CD4-positive, alpha-beta T cell treated with Interleukin-12 subunit alpha and Interleukin-12 subunit beta, for 1 hour (primary cell): ENCODE data around the gene AKAP10.
A peak's percentile ranks its signal among the peaks of the same experiment; 100 is the strongest.
"Not testable (repeated sequence)": the region's sequence is repeated elsewhere in the genome, so short reads cannot be mapped to it uniquely, and the experiment has no call there.

ENCODE experiments used
- DNase-seq: peaks from one replicate; pipeline ENCODE4 v3.0.0-alpha.2; 2020

Gene AKAP10

DNA sequence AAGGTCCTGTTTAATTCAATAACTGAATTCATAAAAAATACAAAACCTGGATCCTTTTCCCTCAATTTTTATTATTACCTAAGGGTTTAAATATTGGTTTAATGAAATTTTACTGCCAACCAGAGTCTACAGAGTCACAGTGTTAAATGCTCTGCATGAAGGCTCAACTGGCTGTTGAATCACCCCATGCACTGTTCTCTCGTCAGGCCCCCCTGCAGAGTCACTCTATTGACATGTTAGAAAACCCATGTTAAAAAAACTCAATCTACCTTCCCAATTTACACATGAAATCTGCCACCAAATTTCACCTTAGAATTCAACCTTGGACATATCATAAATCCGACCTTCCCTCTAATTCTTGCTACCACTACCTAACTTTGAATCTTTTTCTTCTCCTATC lies 66.6 kb downstream of the AKAP10 start:
- DNase-seq: no peak

DNA sequence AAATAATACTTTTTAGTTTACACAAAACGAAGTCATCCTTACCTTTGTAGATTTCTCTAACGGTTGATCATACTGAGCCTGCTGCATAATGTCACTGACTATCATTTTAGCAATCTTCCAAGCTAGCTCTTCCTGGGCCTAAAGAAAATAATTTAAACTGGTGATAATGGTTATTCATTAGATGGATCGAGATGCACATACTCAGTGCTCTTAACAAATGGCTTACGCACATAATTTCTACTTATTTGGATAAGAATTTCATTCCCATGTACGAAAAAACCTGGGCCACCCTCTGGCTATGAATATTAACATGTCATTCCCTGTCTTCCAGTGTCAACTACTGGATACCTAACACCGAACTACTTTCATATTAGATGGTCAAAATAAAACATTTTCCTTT lies 68.5 kb downstream of the AKAP10 start:
- no peak for DNase-seq

DNA sequence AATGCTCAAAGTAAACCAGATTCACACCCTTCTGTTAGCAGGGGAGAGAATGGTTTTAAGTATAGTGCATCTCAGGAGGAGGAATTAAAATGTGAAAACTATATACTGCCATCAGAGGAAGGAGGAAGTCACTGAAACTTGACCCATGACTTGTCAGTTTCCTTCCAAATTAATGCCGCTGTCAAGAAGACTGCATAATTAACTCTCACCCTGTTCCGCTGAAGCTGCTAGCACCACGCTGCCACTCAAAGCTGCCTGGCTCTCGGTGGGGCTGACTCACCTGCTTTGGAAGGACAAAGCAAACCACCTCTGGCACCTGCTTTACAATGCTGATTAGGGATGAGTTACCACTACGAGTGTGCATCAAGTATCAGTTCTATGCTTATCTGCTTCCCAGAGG lies 72.1 kb downstream of the AKAP10 start:
- no peak for DNase-seq

DNA sequence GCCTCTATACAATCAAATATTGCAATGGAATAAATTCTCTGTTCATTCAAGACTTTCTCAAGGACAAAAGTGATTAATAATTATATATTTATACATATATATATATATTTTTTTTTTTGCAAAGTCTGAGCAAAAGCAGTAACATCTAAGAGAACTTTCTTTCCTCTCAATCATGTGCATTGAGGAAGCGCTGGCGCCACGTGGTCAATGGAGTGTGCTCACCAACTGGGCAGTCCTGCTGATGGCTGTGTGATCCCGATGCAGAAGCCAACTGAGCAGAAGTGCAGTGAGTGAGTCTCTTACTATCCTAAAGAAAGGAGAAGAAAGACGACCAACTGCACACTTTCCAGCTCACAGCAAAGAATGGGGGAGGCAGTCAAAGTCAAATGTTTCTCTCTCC lies 72.7 kb downstream of the AKAP10 start:
- no peak for DNase-seq

DNA sequence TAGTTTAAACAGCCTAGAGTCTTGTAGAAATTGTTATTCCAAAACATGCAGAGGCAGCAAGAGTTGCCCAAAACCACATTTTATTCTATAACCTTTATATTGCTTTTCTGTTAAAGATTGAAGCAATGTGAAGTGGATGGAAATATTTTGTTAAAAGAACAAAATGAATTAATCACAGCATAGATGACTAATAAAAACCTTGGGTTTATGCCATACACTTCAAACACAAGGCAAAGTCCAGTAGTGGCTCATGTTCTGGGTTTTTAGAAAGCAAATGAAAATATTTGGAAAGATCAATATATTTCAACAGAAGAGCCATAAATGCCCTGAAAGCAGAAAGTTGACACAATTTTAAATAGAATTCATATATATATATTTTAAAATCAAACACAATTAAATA lies 73.2 kb downstream of the AKAP10 start:
- no peak for DNase-seq

DNA sequence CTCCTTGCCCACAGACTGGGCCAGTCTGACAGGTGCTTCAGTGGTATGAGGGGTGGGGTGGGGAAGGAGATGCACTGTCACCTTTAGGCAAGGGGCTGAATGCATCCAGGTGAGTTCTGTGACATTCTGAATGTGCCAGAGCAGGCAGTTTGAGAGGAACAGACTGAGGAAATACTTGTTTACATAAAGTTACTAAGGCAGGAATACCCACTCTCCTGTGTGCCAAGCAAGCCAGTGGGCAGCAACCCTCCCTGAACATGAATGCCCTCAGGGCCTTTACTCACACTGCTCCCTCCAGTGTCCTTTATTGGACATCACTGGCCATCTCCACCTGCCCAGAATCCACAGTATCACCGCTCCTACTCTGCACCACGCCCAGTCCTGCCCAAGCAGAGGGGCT lies 76.8 kb downstream of the AKAP10 start:
- no peak for DNase-seq

DNA sequence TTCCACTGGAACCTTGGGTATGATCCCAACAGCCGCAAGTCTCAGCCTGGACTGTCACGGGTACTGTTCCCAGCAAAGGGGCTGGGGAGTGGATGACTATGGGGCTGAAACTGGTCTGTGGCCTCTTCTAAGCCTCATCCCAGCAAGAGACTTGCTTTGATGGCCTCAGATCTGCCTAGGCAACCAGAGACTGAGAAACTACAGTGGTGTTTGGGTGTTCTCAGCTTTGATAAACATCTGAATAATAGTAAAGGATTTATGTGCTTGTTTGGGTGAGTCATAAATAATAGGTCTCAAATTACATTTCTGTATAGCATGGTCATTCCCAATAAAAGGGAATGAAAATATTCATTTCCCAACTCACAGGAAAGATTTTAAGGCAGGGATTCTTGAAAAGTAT lies 79.7 kb downstream of the AKAP10 start:
- DNase-seq: no peak

DNA sequence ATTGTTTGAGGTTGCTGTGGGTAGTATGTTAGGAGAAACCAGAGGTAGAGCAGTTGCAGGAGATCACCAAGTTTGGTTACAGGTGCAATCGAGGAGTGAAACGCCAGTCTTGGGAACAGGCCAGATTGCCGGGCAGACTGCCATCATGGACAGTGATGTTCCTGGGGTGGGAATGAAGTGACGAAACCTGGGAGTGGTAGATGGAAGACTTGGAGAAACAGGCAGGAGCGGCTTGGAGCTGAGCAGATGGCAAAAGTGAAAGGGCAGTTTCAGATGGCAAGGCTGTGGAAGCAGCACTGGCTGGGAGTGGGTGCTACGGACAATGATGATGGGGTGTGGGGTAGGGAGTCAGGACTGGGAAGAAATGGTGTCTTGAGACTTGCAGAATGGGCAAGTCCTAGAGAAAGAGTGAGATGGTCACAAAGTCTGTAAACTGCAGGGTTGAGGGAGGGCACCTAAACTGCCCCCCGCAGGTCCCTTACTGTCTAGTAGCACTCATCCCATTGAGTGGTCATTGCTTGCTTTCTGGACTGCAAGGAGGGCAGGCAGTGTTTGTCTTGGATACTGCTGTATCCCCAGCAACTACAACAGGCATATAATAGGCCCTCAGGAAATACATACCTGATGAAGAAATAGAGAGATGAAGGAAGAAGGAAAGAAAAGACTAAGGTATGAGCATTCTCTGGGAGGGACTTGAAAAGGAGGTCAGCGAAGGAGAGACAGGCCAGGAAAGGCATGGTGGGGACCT lies 80.4 kb downstream of the AKAP10 start:
- DNase-seq: no peak

DNA sequence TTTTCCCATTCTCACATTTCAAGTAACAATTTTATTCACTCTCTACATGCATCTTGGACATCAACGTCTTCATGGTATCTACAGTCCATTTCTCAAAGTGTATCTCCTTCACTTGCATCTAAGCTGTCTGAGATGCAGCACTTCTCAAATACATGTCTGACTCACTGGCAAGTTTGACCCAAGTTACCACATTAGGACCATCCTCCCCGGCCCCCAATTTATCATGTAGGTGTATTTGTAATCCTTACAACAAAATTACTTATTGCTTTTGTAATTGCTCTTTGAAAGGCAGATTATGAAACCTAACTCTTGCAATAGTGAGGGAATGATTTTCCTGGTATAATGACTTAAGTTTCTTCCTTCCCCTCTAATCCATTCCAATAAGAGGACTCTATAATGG lies 80.9 kb downstream of the AKAP10 start:
- no peak for DNase-seq

DNA sequence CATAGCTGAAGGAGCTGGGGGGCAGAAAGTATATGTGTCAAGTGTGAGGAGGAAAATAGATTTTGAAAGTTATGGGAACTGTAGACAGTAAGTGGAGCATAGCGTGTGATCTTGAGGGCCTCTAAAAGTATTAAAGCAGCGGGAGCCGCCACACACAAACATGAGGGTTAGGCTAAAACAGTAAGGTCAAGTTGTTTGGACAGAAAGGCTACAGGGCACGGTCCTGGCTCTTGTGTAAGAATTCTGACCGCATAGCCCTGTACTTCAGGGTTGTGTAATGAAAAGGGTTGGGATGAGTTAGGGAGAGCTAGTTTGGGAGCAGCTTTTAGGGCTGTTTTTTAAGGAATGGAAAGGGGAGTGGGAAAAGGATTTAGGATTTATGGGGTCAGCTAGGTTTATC lies 87.1 kb downstream of the AKAP10 start:
- DNase-seq: not testable (repeated sequence)

DNA sequence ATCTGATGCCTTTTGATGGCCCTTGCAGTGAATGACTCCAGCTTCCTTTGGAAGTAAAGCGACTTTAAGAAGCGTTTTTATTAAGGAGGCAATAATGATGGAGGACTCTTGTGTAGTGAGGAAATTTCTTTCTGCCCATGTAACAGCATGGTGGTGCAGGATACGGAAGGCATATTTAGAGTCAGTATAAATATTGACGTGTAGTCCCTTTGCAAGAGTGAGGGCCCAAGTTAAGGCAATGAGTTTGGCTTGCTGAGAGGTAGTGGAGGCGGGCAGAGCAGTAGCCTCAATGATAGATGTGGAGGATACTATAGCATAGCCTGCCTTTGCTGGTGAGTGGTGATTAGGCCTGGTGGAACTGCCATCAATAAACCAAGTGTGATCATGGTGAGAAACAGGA lies 87.6 kb downstream of the AKAP10 start:
- not testable (repeated sequence) for DNase-seq

DNA sequence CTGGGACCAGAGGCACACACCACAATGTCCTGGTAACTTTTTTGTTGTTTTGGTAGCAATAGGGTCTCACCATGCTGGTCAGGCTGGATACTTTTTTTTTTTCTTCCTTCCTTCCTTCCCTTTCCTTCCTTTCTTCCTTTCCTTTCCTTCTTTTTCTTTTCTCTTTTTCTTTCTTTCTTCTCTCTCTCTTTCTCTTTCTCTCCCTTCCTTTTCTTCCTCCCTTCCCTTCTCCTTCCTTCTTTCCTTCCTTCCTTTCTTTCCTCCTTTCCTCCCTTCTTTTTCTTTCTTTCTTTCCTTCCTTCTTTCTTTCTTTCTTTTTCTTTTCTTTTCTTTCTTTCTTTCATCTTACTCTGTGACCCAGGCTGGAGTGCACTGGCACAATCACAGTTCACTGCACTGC lies 91.5 kb downstream of the AKAP10 start:
- no peak for DNase-seq

DNA sequence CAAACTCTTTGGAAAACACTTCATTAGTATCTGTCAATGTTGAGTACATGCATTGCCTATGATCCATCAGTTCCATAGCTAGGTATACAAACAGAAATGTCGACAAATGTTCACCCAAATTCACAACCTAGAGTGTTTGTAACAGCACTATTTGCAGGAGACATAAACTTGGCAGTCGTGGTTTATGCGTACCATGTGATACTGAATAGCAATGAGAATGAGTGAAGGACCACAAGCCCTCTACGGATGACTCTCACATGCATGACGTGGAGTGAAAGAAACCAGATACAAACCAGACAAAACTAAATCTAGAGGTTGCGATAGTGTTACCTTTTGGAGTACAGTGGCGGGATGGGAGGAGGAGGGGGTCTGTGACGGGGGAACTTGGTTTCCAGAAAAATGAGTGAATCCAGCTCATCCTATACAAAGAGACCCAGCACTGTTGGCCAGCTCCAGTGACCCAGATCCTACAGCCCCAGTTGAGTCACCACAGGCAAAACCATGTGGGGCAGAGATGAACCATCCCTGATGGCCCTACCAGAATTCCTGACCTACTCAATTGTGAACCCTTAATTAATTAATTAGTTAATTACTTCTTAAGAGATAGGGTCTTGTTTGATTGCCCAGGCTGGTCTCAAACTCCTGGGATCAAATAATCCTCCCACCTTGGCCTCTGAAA lies 94.0 kb downstream of the AKAP10 start:
- DNase-seq: no peak

DNA sequence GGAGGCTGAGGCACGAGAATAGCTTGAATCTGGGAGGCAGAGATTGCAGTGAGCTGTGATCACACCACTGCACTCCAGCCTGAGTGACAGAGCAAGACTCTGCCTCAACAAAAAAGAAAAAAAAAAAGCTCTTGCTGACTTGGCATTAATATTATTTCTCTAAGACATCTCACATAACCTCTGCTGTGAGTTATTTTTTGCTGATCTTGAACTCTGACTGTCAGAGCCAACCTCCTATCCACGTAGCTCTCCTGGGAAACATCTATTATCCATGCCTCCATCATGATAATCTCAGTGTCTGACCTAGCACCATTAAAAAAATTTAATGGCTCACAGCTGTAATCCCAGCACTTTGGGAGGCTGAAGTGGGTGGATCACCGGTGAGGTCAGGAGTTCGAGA lies 97.2 kb downstream of the AKAP10 start:
- no peak for DNase-seq

DNA sequence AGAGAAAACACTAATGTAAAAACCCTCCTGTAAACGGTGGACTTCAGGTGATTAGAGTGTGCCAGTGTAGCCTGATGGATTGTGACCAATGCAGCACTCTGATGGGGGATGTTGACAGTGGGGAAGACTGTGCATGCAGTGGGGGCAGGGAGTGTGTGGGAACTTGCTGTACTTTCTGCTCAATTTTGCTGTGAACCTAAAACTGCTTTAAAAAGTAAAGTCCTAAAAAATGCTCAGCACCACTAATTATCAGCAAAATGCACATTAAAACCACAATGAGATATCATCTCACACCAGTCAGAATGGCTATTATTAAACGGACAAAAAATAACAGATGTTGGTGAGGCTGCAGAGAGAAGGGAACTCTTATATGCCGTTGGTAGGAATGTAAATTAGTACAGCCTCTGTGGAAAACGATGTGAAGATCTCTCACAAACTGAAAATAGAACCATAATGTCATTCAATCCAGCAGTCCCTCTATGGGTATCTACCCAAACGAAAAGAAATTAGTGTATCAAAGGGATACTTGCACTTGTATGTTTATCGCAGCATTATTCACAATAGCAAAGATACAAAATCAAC lies 100.2 kb downstream of the AKAP10 start:
- DNase-seq: no peak

DNA sequence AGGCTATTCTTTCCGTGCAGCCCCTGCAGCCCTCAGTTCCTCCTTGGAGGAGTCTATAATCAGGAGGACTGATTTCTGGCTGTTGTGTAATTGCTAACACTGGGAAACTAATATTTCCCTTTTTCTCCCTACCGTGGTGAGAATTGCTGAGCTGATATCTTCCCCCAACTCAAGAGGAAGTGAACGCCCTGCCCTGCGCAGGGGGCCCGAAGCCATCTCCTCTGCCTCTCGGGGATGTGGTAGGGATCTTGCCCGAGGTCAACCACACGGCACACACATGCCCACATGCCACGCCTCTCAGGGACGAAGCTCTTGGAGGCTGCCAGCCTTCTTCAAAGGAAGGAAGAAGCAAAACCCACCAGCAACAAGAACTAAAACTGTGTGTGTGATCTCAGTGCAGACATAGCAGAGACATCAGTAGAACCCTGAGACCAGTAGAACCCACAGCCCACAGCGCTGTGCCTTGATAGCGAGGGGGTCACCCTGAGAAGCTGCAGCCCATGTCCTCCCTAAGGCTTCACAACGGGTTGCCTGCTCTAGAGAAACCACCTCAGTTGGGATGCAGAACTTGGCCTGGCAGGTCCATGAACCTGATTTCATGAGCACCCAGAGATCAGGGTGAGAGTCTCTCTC lies 101.0 kb downstream of the AKAP10 start:
- DNase-seq: peak; percentile 59

DNA sequence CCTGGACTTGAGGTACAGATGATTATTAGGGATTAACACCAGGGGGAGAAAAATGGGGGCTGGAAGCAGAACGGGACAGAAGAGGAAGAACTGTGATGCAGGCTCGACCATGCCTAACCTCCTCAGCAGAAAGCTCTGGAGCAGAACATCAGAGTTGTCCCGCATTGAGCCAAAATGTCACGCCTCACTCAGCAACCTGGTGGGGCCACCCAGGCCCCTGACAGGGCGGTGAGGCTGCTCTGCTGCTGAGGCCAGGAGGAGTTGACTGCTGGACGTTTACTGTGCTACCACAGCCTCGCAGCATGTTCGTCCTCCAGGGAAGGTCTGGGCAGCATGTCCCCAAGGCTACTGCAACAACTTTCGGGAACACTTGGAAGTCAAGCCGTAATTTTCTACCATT lies 103.4 kb downstream of the AKAP10 start:
- DNase-seq: no peak

DNA sequence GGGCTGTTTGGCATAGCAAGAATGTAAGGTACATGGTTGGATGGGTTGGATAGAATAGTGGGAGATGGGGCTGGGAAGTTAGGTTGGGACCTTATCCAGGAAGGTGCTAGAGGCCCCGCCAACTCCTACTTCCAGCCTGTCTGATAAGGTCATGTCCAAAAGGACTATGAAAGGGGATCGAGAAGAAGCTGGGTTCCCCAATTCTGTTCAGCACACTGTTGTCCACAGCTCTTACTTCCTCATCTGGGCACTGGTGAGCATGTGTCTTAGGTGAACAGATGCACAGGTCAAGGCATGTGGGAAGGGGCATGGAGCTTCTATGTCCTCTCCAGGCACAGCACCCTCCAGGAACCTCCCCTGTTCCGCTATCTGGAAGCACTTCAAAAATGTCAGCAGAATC lies 104.3 kb downstream of the AKAP10 start:
- no peak for DNase-seq

DNA sequence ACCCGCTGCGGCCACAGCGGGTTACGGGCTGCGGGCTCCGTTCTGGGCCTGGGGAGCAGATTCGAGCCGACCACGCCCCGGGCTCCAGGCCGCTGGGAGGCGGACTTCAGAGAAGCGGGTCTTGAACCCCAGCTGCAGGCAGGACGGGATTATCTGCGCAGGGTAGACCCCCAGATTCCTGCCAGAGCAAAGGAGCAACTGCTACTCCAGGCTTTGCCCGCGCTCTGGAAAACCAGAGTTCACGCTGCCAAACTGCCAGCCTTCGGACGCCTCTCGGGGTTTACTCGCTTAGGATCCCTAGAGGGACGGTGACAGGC lies 109.6 kb downstream of the AKAP10 start:
- DNase-seq: no peak

DNA sequence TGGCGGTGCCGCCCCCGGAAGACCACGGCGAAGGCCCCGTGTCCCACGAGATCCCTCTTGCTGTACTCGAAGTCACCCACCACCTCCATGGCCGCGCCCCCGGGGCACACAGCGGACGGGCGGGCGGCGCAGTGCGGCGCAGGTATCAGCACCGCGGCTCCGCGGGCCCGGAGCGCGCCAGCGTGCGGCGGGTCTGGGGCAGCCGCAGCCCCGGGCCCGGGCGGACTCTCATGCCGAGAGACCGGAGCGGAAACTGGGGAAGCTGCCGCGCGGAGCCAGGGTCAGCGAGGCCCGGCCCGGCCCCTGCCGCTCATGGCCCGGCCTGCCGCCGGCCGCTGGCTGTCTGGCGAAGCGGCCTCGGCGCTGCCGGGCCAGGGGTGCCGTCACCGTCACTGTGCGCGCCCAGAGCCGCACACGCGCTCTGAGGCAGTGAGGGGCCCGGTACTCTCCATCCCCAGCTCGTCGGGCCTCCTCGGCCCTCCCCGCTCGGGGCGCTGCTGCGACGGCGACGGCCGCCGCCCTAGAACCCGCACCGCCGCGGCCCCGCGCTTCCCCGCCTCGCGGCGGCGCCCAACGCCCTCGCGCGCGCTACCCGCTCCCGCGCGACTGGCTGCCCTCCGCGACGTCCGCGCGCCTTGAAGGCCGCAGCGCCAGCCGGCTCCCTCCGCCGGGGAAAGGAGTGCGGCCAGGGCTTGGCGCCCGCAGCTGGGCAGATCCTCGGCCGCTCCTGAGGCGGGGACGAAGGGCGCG lies 110.1 kb downstream of the AKAP10 start, which contains the start of gene ULK2:
ULK2 (minus strand) TSS at position 608 of the 750 bp plus-strand sequence; CDS start at position 89, 519 bp downstream.
- peak; percentile 56 for DNase-seq

DNA sequence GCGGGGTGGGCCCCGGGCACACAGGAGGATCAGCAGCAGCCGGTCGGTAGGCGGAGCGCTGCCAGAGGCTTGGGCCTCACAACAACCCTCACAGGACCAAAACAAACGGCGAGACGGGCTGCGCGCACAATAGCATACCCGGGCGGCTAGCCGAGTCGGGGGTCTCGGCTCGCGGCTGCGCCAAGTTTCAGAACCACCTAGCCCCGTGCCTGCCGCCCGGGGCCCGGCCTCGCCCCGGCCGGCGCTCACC lies 110.6 kb downstream of the AKAP10 start:
- DNase-seq: peak; percentile 48

DNA sequence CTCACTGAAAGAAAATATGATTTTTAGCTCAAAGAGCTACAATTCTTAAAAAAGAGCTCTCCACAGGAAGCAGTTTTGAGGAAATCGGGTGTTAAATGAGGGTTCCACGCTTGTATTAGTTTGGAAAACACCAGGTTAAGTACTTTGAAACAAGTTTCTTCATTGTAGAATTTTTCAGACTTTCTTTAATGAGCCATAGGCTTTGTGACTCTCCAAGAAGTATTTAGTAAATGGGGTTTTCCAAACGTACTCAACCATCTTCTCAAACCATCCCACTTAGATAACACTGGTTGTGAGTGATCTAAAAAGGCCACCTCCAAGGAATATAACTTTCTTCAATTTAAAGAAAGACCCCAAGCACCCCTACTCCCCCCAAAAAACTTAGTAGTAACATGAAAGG lies 112.6 kb downstream of the AKAP10 start:
- no peak for DNase-seq

DNA sequence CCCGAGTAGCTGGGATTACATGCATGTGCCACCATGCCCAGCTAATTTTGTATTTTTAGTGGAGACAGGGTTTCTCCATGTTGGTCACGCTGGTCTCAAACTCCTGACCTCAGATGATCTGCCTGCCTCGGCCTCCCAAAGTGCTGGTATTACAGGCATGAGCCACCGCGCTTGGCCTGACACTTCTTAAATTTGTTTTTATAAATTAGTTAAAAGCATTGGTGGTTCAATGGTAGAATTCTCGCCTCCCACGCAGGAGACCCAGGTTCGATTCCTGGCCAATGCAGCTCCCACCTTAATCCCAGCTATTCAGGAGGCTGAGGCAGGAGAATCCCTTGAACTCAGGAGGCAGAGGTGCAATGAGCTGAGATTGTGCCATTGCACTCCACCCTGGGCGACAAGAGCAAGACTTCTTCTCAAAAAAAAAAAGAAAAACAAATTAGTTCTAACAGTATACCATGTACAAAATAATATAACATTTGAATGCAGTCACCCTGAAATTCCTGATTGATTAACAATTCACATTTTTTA lies 116.9 kb downstream of the AKAP10 start:
- DNase-seq: not testable (repeated sequence)
